ENCODE results near the gene GIMAP6. TPM values are rescaled to one million over a fixed set of nuclear protein-coding genes. Genes with fewer than 3 reads are reported as not detected.

Gene GIMAP6
- total RNA-seq, 2 donors from 2014 or later = 35.9 to 43.2 TPM

- no peak for DNase-seq (ENCODE audit: low spot score in 2 of 2)
- no peak for ATAC-seq
- Mint-ChIP-seq H3K9me3 (peaks cover 14 to 26% of the 10 kb centered on the region in 2 donors), H3K36me3 (peaks cover 7 to 61% of the 10 kb centered on the region in 2 donors), H3K27ac (no peak overlapping the region)
Measured at GRCh38 chr7:150657526-150657925, 25.3 kb upstream of the GIMAP6 start.

GRCh38 chr7:150656047-150656446 lies 23.9 kb upstream of the GIMAP6 start:
- Mint-ChIP-seq H3K9me3 (peaks cover 28 to 41% of the 10 kb centered on the region in 2 donors), H3K27ac (no peak overlapping the region), H3K36me3 (peaks cover 20 to 64% of the 10 kb centered on the region in 2 donors)
- no peak for DNase-seq (ENCODE audit: low spot score in 2 of 2)
- ATAC-seq = no peak

- Mint-ChIP-seq H3K9me3 (peaks cover 31 to 46% of the 10 kb centered on the region in 2 donors), H3K36me3 (peaks cover 23 to 65% of the 10 kb centered on the region in 2 donors), H3K27ac (no peak overlapping the region)
- no peak for ATAC-seq
- DNase-seq (ENCODE audit: low spot score in 2 of 2) = no peak
Measured at GRCh38 chr7:150654692-150655091, 22.5 kb upstream of the GIMAP6 start.

GRCh38 chr7:150649080-150649385 lies 16.8 kb upstream of the GIMAP6 start:
- H3K27ac Mint-ChIP-seq = peak overlapping the region; percentile 72 to 75
- DNase-seq (ENCODE audit: low spot score in 2 of 2) (no peak), ATAC-seq (no peak)
- peaks cover 44 to 82% of the 10 kb centered on the region in 2 donors for H3K36me3 Mint-ChIP-seq
- H3K9me3 Mint-ChIP-seq = peaks cover 32 to 58% of the 10 kb centered on the region in 2 donors

- peak overlapping the region; percentile 72 to 75 for H3K27ac Mint-ChIP-seq
- ATAC-seq (peak in 1 of 2 donors; percentile 71), DNase-seq (ENCODE audit: low spot score in 2 of 2) (no peak)
- peaks cover 32 to 53% of the 10 kb centered on the region in 2 donors for H3K9me3 Mint-ChIP-seq
- peaks cover 44 to 83% of the 10 kb centered on the region in 2 donors for H3K36me3 Mint-ChIP-seq
Measured at GRCh38 chr7:150648353-150649079, 16.3 kb upstream of the GIMAP6 start.

GRCh38 chr7:150645259-150646020 lies 13.3 kb upstream of the GIMAP6 start:
- Mint-ChIP-seq H3K36me3 (peaks cover 39 to 63% of the 10 kb centered on the region in 2 donors), H3K27ac (peak overlapping the region; percentile 6 to 33), H3K9me3 (peaks cover 15 to 36% of the 10 kb centered on the region in 2 donors)
- ATAC-seq = peak in 1 of 2 donors; percentile 59
- DNase-seq (ENCODE audit: low spot score in 2 of 2) = no peak

- Mint-ChIP-seq H3K36me3 (peaks cover 43 to 59% of the 10 kb centered on the region in 2 donors), H3K27ac (peak overlapping the region in 1 of 2 donors; percentile 25), H3K9me3 (peaks cover 17 to 37% of the 10 kb centered on the region in 2 donors)
- DNase-seq (ENCODE audit: low spot score in 2 of 2) (no peak), ATAC-seq (peak in 1 of 2 donors; percentile 82)
Measured at GRCh38 chr7:150642926-150643325, 10.7 kb upstream of the GIMAP6 start.

- peaks cover 24 to 44% of the 10 kb centered on the region in 2 donors for H3K9me3 Mint-ChIP-seq
- peak overlapping the region in 1 of 2 donors; percentile 25 for H3K27ac Mint-ChIP-seq
- ATAC-seq (no peak), DNase-seq (ENCODE audit: low spot score in 2 of 2) (no peak)
- H3K36me3 Mint-ChIP-seq = peaks cover 49 to 66% of the 10 kb centered on the region in 2 donors
Measured at GRCh38 chr7:150641854-150642253, 9.7 kb upstream of the GIMAP6 start.

- Mint-ChIP-seq H3K36me3 (peaks cover 74 to 77% of the 10 kb centered on the region in 2 donors), H3K9me3 (peaks cover 25 to 36% of the 10 kb centered on the region in 2 donors), H3K27ac (peak overlapping the region; percentile 52 to 79)
- ATAC-seq (no peak), DNase-seq (ENCODE audit: low spot score in 2 of 2) (no peak)
Measured at GRCh38 chr7:150633926-150634325, 1.7 kb upstream of the GIMAP6 start.

- DNase-seq (ENCODE audit: low spot score in 2 of 2) = peak in 1 of 2 donors; percentile 36
- Mint-ChIP-seq H3K36me3 (peaks cover 73 to 77% of the 10 kb centered on the region in 2 donors), H3K27ac (peak overlapping the region; percentile 92 to 97), H3K9me3 (peaks cover 16 to 22% of the 10 kb centered on the region in 2 donors)
- ATAC-seq = peak; percentile 77 to 83
Measured at GRCh38 chr7:150631084-150631826, 930 bp downstream of the GIMAP6 start.

- Mint-ChIP-seq H3K9me3 (peaks cover 10 to 11% of the 10 kb centered on the region in 2 donors), H3K36me3 (peaks cover 71 to 76% of the 10 kb centered on the region in 2 donors), H3K27ac (no peak overlapping the region)
- ATAC-seq (no peak), DNase-seq (ENCODE audit: low spot score in 2 of 2) (no peak)
Measured at GRCh38 chr7:150629347-150629746, 2.8 kb downstream of the GIMAP6 start.

- no peak for ATAC-seq
- H3K27ac Mint-ChIP-seq = no peak overlapping the region
- peaks cover 10 to 11% of the 10 kb centered on the region in 2 donors for H3K9me3 Mint-ChIP-seq
- DNase-seq (ENCODE audit: low spot score in 2 of 2) = no peak
- peaks cover 71 to 90% of the 10 kb centered on the region in 2 donors for H3K36me3 Mint-ChIP-seq
Measured at GRCh38 chr7:150627959-150628358, 4.2 kb downstream of the GIMAP6 start.

- Mint-ChIP-seq H3K36me3 (peaks cover 61 to 85% of the 10 kb centered on the region in 2 donors), H3K27ac (peak overlapping the region in 1 of 2 donors; percentile 22), H3K9me3 (peaks cover 10 to 11% of the 10 kb centered on the region in 2 donors)
- ATAC-seq (no peak), DNase-seq (ENCODE audit: low spot score in 2 of 2) (no peak)
Measured at GRCh38 chr7:150626696-150627095, 5.5 kb downstream of the GIMAP6 start.

- ATAC-seq (peak; percentile 73 to 83), DNase-seq (ENCODE audit: low spot score in 2 of 2) (peak in 1 of 2 donors; percentile 34)
- H3K27ac Mint-ChIP-seq = peak overlapping the region; percentile 69 to 97
- H3K36me3 Mint-ChIP-seq = peaks cover 21 to 53% of the 10 kb centered on the region in 2 donors
- H3K9me3 Mint-ChIP-seq = peaks cover 10 to 15% of the 10 kb centered on the region in 2 donors
Measured at GRCh38 chr7:150621376-150621775, 10.8 kb downstream of the GIMAP6 start.

- Mint-ChIP-seq H3K36me3 (peaks cover 20 to 47% of the 10 kb centered on the region in 2 donors), H3K27ac (peak overlapping the region; percentile 69 to 97), H3K9me3 (peaks cover 10 to 15% of the 10 kb centered on the region in 2 donors)
- ATAC-seq = peak; percentile 67 to 84
- DNase-seq (ENCODE audit: low spot score in 2 of 2) = no peak
Measured at GRCh38 chr7:150620617-150621371, 11.4 kb downstream of the GIMAP6 start.

- no peak for ATAC-seq
- peaks cover 10 to 15% of the 10 kb centered on the region in 2 donors for H3K9me3 Mint-ChIP-seq
- no peak for DNase-seq (ENCODE audit: low spot score in 2 of 2)
- peak overlapping the region; percentile 69 to 97 for H3K27ac Mint-ChIP-seq
- H3K36me3 Mint-ChIP-seq = peaks cover 13 to 41% of the 10 kb centered on the region in 2 donors
Measured at GRCh38 chr7:150620061-150620460, 12.1 kb downstream of the GIMAP6 start.

Measured in activated naive CD4-positive, alpha-beta T cell treated with anti-CD3 and anti-CD28 coated beads, Interleukin-2, amount 50 U/mL, for 72 hours (primary cell).